ENCODE results near the gene TNS1. TPM values are rescaled to one million over a fixed set of nuclear protein-coding genes. Genes with fewer than 3 reads are reported as not detected.

TNS1 gene
- total RNA-seq, 1 experiment from 2014 or later: 4.5 TPM

- CTCF ChIA-PET: interaction anchor here (3.1 to 3.2 kb wide), 2 partner anchors 13 to 48 kb away, joined by 16 to 26 read pairs; no protein-coding TSS in a partner anchor
Observed at GRCh38 chr2:217945530-217945929, 57.3 kb downstream of the TNS1 start.

More at GRCh38 chr2:217945530-217945929, 57.3 kb downstream of the TNS1 start:
- H3K4me3 Mint-ChIP-seq: no peak overlapping the region
- TF ChIP-seq, protein P1, sequence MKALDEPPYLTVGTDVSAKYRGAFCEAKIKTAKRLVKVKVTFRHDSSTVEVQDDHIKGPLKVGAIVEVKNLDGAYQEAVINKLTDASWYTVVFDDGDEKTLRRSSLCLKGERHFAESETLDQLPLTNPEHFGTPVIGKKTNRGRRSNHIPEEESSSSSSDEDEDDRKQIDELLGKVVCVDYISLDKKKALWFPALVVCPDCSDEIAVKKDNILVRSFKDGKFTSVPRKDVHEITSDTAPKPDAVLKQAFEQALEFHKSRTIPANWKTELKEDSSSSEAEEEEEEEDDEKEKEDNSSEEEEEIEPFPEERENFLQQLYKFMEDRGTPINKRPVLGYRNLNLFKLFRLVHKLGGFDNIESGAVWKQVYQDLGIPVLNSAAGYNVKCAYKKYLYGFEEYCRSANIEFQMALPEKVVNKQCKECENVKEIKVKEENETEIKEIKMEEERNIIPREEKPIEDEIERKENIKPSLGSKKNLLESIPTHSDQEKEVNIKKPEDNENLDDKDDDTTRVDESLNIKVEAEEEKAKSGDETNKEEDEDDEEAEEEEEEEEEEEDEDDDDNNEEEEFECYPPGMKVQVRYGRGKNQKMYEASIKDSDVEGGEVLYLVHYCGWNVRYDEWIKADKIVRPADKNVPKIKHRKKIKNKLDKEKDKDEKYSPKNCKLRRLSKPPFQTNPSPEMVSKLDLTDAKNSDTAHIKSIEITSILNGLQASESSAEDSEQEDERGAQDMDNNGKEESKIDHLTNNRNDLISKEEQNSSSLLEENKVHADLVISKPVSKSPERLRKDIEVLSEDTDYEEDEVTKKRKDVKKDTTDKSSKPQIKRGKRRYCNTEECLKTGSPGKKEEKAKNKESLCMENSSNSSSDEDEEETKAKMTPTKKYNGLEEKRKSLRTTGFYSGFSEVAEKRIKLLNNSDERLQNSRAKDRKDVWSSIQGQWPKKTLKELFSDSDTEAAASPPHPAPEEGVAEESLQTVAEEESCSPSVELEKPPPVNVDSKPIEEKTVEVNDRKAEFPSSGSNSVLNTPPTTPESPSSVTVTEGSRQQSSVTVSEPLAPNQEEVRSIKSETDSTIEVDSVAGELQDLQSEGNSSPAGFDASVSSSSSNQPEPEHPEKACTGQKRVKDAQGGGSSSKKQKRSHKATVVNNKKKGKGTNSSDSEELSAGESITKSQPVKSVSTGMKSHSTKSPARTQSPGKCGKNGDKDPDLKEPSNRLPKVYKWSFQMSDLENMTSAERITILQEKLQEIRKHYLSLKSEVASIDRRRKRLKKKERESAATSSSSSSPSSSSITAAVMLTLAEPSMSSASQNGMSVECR (CRISPR knock-in tag; IDR thresholded peaks at IDR 0.05; ENCODE audit: borderline replicate concordance): no peak
- TF ChIP-seq ZNF121 (CRISPR knock-in tag; IDR thresholded peaks at IDR 0.05) (no peak), ATF1 (CRISPR knock-in tag; IDR thresholded peaks at IDR 0.05) (no peak), HMGA2 (CRISPR knock-in tag; IDR thresholded peaks at IDR 0.05) (no peak), NFYB (CRISPR knock-in tag; conservative IDR thresholded peaks at IDR 0.05; ENCODE audit: low read depth) (no peak), FOXJ3 (CRISPR knock-in tag; IDR thresholded peaks at IDR 0.05; ENCODE audit: borderline replicate concordance) (no peak), IRF1 (CRISPR knock-in tag; IDR thresholded peaks at IDR 0.05) (no peak), TCF7 (CRISPR knock-in tag; IDR thresholded peaks at IDR 0.05; ENCODE audit: low read depth) (no peak), GABPB1 (CRISPR knock-in tag; IDR thresholded peaks at IDR 0.05) (no peak), FOXK1 (CRISPR knock-in tag; IDR thresholded peaks at IDR 0.05) (no peak)
- TF ChIP-seq, protein P2, sequence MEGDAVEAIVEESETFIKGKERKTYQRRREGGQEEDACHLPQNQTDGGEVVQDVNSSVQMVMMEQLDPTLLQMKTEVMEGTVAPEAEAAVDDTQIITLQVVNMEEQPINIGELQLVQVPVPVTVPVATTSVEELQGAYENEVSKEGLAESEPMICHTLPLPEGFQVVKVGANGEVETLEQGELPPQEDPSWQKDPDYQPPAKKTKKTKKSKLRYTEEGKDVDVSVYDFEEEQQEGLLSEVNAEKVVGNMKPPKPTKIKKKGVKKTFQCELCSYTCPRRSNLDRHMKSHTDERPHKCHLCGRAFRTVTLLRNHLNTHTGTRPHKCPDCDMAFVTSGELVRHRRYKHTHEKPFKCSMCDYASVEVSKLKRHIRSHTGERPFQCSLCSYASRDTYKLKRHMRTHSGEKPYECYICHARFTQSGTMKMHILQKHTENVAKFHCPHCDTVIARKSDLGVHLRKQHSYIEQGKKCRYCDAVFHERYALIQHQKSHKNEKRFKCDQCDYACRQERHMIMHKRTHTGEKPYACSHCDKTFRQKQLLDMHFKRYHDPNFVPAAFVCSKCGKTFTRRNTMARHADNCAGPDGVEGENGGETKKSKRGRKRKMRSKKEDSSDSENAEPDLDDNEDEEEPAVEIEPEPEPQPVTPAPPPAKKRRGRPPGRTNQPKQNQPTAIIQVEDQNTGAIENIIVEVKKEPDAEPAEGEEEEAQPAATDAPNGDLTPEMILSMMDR (IDR thresholded peaks at IDR 0.05): no peak
- TF ChIP-seq, protein P3, sequence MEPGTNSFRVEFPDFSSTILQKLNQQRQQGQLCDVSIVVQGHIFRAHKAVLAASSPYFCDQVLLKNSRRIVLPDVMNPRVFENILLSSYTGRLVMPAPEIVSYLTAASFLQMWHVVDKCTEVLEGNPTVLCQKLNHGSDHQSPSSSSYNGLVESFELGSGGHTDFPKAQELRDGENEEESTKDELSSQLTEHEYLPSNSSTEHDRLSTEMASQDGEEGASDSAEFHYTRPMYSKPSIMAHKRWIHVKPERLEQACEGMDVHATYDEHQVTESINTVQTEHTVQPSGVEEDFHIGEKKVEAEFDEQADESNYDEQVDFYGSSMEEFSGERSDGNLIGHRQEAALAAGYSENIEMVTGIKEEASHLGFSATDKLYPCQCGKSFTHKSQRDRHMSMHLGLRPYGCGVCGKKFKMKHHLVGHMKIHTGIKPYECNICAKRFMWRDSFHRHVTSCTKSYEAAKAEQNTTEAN (CRISPR knock-in tag; IDR thresholded peaks at IDR 0.05): no peak
- TF ChIP-seq, protein P4, sequence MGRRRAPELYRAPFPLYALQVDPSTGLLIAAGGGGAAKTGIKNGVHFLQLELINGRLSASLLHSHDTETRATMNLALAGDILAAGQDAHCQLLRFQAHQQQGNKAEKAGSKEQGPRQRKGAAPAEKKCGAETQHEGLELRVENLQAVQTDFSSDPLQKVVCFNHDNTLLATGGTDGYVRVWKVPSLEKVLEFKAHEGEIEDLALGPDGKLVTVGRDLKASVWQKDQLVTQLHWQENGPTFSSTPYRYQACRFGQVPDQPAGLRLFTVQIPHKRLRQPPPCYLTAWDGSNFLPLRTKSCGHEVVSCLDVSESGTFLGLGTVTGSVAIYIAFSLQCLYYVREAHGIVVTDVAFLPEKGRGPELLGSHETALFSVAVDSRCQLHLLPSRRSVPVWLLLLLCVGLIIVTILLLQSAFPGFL (CRISPR knock-in tag; IDR thresholded peaks at IDR 0.05; ENCODE audit: borderline replicate concordance): no peak
- TF ChIP-seq, protein P5, sequence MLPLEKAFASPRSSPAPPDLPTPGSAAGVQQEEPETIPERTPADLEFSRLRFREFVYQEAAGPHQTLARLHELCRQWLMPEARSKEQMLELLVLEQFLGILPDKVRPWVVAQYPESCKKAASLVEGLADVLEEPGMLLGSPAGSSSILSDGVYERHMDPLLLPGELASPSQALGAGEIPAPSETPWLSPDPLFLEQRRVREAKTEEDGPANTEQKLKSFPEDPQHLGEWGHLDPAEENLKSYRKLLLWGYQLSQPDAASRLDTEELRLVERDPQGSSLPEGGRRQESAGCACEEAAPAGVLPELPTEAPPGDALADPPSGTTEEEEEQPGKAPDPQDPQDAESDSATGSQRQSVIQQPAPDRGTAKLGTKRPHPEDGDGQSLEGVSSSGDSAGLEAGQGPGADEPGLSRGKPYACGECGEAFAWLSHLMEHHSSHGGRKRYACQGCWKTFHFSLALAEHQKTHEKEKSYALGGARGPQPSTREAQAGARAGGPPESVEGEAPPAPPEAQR (CRISPR knock-in tag; IDR thresholded peaks at IDR 0.05): no peak
- ATAC-seq (no peak), DNase-seq (ENCODE audit: low spot score) (peak; percentile 4)
- H3K4me1 Mint-ChIP-seq: peaks cover 28% of the 10 kb centered on the region
- no peaks in the 10 kb centered on the region for H3K9me3 Mint-ChIP-seq
- H3K27me3 Mint-ChIP-seq (ENCODE audit: low read depth): no peaks in the 10 kb centered on the region; the same call in 1 of the 2 replicates
- no peaks in the 10 kb centered on the region for H3K36me3 Mint-ChIP-seq
- H3K27ac Mint-ChIP-seq: no peak overlapping the region
- POLR2A ChIA-PET: no interaction called here

Data from WTC11 (cell line).